HG03135 (cell line): ENCODE results near the gene TACR2.

Source experiments
- ATAC-seq: cut with Tn5 transposase; IDR thresholded peaks from one replicate; pipeline ENCODE4 v1.9.1; 2021; ENCODE audit warnings: mild to moderate bottlenecking, moderate library complexity; ENCODE audit not compliant: unreplicated experiment

TACR2 gene

DNA sequence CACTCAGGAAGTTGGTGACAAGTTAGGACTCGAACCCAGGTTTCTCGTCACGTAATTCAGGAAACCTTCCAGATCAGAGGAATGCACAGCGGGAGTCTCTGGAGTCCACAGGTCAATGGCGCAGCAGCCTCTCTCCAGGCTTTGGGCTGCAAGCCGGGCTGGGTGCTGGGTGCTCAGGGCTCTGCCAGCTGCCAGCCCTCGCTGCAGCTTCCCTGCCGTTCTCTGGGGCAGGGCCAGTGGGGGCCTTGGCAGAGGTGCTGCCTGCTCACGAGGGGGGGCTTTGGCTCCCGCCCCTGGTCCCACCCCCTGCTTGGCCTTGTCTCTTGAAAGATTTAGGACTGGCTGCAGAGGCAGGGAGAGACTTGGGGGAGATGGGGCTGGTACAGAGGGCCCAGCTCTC, at the start of gene TACR2:
TSS of gene TACR2 (minus strand) at position 224 of the 400 bp plus-strand sequence. CDS start 595 bp downstream, outside the sequence.
- no peak for ATAC-seq

DNA sequence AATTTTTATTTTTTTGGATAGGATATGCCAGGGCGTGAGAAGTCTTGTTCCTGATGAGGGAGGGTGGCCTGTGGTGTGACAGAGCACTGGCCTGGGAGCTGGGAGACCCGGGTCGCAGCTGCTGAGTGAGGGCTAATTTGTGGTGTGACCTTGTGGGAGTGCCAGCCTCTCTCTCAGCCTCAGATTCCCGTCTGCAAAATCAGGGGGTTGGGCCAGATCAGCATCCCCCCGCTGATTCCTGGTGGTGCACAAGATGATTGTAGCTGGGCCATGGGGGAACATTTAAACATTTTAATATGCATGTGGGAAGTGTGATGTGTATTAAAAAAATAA, 49.4 kb upstream of the TACR2 start:
- ATAC-seq, result no peak

DNA sequence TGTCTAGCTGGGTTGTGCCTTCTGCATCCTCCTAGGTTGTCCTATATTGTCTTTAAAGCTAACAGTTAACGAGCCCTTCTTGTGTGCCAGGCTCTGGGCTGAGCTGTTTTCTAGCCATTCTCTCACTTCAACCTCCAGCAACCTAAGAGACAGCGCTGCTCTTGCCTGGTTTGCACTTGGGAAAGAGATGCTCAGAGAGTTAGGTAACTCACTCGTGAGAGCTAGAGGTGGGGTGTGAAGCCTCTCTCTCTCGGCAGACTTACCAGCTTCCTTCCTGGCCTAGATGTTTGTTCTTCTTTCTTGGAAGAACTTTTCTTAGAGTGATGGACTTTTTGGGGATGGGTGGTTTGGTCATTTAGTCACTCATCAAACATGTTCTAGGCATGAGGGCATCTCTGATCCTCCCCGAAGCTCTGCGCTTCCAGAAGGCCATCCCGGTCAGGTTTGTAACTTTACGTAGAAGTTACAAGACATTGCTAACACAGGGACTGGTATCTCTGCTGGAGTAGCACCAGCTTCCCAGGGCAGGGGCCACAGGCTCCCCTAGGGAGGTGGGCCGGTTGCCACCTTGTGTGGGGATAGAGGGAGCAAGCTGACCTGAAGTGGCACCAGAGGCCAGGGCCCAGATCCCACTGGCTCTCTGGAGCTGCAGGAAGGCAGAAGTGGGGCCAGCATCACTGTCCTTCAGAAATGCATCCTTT, 48.9 kb upstream of the TACR2 start:
- no peak for ATAC-seq

DNA sequence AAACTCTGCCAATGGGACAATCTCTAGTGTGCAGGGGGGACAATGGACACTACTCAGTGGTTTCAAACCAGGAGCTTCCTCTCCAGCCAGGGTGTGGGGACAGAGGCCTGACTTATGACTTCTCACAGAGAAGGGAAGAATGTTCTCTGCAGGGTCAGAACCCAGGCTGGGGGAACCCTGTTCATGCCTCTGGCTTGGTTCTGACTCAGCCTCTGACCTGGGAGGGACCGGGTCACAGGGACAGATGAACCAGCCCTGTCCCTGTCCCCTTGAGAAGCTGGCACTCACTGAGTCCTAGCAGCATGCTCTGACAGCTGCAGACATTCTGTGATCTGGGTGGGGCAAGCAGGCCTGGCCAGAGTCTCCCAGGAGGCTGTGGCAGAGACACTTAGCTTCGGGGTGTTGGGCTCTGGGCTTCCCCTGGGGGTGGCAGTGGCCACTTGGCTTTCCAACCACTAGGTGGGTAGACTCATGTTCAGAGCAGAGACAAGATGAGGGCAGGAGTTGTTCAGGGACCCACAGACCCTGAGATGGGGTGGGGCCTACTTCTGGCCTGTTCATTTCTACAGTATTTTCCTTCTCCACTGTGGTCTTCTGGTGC, 48.2 kb upstream of the TACR2 start:
- ATAC-seq, result no peak

DNA sequence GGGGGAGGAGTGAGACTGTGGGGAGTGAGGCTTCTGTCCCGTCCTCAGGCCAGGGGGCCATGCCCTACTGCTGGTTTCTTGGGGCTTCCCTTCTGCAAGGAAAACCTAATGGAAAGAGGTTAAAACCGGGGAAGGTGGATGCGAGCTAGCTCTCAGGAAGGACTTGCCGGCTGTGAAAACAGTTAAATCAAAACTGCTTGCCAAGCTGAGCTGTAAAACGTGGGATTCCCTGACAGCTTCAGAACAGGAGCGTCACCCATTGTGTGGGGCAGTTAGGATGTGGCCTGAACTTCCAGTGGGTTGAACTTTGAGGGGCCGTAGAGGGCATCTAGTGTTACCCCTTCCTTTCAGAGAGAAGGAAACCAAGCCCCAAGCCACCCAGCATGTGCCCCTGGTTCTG, 47.7 kb upstream of the TACR2 start:
- no peak for ATAC-seq

DNA sequence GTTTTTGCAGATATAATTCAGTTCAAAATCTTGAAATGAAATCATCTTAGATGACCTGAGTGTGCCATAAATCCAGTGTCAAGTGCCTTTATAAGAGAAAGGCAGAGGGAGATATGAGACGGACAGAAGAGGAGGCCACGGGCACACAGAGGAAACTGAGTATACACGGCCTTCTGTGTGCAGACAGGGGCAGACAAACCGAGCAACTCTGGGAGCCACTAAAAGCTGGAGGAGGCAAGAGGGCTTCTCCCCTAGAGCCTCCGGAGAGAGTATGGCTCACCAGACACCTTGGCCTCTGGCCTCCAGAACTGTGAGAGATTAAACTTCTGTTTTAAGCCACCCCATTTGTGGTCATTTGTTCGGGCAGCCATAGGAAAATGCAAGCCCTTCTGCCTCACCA, 47.2 kb upstream of the TACR2 start:
- ATAC-seq, result no peak

DNA sequence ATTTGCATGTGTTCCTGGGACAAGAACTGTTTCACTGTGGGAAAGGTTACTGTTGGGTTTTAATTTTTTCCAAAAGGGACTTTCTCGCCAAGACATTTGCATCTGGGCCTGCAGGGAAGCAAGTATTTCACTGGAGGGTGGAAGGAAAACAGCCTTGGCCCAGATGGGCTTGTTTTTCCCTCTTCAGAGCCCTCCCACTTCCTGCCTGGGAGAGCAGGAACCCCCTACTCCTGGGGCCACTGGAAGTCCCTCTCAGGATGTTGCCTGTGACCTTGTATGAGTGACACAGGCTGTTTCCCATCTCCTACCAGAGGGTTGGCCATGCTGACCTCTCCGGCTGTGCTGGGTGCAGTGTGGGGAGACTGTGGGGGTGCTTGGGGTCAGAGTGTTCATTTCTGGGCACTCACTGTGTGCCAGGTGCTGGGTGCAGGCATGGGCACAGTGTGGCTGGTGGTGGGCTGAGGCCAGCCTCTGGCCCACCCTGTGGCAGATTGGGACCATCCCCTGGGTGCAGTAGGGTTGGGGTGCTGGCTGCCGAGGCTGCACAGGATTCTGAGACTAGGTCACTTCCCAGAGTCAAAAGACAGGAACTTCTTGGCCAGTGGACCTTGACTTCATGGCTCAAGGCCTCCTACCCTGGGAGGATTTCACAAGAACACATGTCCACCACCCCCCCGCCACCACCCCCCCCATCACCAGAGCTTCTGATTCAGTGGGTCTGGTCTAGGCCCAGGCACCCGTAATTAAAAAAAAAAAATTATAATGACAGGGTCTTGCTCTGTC, 44.7 kb upstream of the TACR2 start:
- ATAC-seq, result no peak

DNA sequence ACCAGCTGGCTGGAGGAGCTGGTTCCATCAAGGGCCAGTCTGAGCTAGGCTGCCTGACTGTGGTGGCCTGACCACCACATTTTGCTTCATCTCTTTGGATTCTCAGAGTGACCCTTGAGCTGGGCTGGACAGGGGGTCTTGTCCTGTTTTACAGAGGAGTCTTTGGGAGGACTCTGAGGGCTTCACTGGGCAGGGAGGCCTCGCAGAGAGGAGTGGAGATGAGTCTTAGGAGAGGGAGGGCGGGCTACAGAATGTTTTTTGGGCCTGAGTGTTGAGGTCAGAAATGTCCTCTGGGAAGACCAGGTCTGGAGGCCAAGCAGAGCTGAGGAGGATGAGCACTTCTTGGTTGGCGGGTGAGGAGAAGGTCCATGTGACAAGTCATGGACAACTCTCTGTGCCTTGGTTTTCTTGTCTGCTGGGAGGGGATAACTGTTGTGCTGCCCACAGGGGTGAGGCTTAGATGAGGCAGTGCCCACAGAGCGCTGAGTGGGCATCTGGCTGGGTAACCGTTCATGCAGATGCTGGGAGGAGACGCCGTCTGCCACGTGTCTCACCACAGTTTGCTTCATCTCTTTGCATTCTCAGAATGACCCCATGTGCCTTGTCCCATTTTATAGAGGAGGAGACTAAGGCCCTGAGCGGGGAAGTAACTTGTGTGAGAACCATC, 44.0 kb upstream of the TACR2 start:
- ATAC-seq, result no peak

DNA sequence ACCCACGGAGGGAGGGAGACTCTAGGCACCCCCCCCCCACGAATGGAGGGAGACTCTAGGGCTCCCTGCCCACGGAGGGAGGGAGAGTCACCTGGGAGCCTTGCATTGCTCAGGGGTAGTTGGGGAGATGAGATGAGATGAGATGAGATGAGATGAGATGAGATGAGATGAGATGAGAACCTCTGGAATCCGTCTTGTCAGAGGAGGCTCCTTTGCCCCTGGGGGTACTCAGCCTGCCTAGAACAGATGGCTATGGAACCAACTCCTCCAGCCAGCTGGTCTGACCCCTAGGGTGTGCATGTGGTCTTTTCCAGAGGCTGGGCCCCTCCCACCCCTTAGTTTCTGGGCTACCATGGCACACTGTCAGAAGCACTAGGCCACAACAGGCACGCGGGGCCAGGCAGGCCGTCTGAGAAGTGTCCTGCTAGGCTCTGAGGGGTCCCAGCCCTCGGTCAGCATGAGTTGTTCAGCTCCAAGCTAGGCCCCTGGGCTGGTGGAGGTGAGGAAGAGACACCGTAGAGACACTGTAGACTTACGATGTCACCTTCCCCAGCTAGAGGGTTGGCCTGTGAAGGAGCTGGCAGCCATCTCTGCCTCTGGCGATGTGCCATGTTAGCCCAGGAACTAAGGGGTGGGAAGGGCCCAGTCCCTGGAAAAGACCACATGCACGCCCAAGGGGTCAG, 43.3 kb upstream of the TACR2 start:
- no peak for ATAC-seq

DNA sequence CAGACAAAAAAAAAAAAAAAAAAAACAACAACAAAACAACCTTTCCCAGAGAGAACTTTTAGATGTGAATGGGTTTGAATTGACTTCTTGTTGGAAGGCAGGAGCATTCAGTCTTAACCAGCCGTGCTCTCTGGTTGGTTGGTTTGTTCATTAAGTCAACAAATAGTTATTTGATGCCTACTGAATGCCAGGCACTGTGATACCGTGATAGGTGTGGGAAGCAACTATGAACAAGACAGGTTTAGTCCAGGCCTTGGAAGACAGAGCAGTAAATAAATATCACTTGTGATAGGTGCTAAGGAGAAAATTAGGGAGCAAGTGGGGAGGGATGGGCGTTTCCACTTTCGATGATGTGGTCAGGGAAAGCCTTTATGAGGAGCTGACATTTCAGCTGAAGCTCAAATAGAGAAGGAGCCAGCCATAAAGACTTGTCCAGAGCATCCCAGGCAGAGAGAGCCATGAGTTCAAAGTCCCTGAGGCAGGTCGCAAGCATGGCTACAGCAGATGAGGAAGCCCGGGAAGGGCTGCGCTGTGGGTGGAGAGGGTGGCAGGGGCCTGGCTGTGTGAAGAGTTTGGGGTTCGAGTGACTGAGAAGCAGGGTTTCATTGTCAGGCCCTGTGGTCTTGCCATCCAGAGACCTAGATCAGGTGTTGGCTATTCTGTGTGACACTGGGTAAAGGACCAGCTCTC, 42.5 kb upstream of the TACR2 start:
- no peak for ATAC-seq

DNA sequence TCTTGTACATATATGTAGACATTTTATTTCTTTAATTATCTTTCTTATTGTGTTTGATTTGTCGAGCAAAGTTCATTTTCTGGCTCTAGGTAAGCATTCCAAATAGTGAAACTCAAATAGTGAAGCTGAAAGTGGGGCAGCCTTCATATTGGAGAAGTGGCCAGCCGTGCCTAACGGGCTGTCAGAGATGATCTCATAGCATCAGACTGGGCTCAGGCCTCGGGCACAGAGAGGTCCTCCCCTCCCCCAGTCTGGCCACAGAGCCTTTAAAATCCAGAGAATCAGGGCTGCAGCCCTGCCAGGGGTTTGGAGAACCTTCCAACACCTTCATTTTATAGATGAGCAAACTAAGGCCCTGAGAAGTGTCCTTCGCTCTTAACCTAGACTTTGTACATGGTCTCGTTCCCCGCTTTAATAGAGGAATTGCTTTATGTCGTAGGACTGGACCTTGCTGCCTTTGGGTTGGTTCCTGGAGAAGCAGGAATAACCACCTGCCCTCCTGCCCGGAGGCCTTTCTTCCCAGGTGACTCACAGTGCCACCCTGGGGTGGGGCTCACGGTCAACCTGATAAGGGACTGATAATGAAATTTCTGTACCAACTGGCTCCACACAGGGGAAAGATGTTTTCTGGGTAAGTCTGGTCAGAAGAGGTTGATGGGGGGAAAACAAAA, 41.8 kb upstream of the TACR2 start:
- no peak for ATAC-seq

DNA sequence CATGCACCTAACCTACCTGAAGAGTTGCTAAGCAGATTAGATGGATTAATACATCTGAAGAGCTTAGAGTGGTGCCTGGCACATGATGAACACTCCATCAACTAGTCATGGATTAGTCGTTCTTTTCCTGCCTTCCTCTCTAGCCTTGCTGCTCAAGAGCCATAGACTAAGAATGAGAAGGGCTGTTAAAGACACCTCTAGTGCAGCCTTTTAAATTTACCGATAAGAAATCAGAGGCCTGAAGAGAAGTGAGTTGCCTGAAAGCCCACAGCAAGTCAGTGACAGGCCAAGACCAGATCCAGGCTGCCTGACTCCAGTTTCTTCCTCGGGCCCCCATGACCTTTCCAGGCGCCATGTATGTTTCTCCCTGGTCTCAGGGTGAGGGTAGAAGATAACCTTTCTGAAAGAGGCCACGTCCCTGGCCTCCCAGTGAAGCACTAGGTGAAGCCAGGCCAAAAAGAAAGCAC, 41.1 kb upstream of the TACR2 start:
- no peak for ATAC-seq

DNA sequence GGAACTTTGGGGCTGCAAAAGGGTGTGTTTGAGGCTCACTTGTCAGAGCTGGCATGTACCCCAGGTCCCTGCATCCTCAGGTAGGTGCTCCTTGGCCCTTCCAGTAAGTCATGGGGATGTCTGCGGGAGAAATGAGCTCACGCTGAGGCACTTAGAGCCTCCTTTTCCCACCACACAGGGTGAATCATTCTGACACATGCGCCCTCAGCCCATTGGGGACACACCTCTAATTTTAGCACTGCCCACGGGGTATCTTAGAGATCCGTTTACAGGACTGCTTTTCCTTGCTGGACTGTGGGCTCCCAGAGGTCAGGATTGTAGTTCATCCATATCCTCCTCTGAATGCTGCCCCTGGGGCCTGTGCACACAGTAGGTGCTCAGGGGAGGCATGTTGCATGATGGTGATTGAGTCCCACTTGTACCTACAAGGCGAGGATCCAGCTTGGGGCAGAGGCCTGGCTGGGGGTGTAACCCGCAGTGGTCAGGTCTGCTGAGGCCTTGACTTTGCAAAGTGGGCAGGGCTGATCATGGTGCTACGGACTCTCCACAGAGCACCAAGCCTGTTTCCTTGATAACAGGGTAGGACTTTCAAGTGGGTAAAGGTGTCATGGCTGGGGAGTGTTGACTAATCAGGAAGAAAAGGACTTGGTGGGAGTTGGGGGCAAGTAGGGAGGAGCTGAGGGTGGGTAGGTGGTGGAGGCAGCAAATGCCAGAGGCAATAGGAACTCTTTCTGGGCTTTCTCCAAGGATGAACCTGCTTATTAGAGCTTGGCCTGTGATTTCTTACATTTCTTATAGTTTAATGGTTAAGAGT, 40.4 kb upstream of the TACR2 start:
- no peak for ATAC-seq

DNA sequence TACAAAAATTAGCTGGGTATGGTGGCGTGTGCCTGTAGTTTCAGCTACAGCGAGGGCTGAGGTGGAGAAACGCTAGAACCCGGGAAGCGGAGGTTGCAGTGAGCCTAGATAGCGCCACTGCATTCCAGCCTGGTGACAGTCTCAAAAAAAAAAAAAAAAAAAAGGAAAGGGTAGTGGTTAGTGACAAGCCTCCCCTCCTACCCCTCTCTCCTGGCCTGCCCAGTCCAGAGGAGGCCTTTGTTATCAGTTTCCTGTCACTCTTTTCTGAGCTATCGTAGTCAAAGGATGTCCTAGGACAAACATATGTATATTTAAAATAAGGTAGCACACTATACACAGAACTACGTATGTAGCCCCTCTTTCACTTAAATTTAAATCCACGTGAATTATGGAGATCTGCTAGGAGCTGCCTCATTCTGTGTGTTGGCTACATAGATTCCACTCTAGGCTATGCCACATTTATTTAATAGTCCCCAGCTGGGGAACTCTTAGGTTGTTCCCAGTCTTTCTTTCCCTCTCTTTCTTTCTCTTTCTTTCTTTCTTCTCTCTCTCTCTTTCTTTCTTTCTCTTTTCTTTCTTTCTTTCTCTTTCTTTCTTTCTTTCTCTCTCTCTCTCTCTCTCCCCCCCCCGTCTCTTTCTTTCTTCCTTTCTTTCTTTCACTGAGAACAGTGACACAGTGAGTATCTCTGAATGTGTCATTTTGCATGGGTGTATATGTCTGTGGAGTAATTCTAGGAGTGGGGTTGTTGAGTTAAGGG, 38.5 kb upstream of the TACR2 start:
- ATAC-seq, result no peak

DNA sequence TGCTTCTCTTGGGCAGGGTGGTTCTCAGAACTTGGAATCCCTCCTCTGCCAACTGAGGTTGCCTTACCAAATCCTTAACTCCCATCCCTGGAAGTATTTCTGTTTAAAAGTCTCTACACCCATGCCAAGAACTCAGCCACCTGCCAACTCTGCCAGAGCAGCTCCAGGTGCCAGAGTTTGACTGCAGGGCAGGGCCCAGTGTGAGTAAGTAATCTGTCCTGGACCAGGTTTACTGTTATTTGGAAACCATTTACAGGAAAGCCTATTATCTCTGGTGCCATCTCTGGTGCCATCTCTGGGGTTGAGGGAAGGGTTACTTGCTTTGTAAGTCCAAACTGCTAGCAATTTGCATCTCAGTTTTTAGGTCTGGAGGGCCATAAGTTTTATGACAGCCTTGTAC, 37.1 kb upstream of the TACR2 start:
- ATAC-seq, result no peak

DNA sequence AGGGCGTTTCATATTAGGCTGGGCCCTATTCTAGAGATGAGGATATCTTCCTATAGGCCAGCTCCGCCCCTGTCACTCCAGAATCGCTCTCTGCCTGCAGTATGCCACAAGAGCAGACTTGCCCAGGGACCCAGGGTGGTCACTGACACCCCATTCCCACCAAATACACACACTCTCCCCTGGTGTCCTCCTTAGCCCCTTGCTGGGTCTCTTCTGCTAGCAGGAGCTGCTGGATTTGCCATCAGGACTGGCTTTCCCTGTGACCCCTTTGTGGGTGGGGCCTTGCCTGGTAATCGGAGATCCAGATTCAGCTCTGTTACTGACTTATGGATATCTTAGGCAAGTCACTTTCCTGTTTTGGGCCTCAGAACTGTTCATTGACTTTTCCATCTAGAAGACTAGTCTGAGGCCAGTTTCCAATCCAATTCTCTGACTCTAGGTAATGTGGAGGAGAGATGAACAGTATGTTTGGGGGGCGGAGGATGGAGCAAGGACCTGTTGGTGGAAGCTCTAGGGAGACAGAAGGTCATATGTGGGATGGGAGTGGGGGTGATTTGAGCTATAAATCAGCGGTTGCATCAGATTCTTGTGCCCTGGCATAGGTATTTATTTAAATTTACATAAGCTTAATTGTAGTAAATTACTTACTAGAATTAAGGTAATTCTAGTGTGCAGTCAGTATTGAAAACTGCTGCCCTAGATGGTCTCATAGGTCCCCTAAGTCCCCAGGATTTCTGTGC, 36.1 kb upstream of the TACR2 start:
- no peak for ATAC-seq

DNA sequence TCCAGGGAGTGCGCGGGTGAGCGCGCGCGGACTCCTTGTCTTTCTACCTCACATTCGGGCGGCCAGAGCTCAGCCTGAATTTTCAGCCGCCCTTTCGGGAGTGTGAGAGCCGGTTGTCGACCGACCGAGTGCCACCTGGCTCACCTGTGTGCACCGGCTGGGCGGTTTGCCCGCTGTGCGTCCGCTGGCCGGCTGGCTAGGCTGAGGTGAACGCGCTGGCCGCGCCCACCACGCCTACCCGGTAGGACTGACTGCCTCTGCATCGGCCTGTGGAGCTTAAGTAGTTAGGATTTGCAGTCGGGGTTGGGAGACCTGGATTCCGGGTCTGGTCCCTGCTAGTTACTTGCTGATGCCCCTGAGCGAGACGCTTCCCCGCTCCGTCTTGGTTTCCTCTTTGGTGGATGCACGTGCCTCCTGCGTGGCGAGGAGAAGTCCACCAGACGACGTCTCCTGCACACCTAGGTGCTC, 35.1 kb upstream of the TACR2 start:
- no peak for ATAC-seq
